22Rv1 (cell line): Measurements from ENCODE around the gene NBEA.

Experiments
- CTCF ChIP-seq: fragments of 450-650 bp; IDR thresholded peaks from 2 replicates; pipeline ENCODE4 v1.5.1; 2017; ENCODE audit warnings: mild to moderate bottlenecking
- ZFX ChIP-seq: fragments of 450-650 bp; IDR thresholded peaks from 2 replicates; pipeline ENCODE4 v1.6.1; 2017; ENCODE audit warnings: antibody characterized with exemption, borderline replicate concordance

- no peak for TF ChIP-seq ZFX
- no peak for TF ChIP-seq CTCF
These were observed 451.8 kb downstream of the NBEA start for GRCh38 chr13:35393886-35394285.
